Stimulated activated naive CD4-positive, alpha-beta T cell treated with Interleukin-2 at 50 U/mL for 16 hours (primary cell): ENCODE measurements around the gene THRSP.
"Not testable (repeated sequence)": the region's sequence is repeated elsewhere in the genome, so short reads cannot be mapped to it uniquely, and the experiment has no call there.

Experiments
- DNase-seq: peaks from one replicate; lab custom pipeline; 2025; lab: John Stamatoyannopoulos, UW

The THRSP gene

DNA sequence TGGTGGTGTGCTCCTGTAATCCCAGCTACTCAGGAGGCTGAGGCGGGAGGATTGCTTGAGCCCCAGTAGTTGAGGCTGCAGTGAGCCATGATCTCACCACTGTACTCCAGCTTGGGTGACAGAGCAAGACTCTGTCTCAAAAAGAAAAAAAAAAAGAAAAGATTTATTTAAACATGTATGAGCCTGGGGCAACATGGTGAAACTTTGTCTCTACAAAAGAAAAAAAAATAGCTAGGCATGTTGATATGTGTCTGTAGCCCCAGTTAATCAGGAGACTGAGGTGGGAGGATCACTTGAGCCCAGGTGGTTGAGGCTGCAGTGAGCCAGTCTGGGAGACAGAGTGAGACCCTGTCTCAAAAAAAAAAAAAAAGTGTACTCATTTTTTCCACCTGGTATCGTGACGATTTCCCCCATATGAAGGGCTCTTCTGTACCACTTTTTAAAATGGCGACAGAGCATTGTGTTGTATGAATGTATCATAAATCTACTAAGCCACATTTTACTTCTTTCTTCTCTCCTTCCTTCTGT, 24.2 kb upstream of the THRSP start:
- no peak for DNase-seq

- no peak for DNase-seq
Observed at GRCh38 chr11:78039919-78040671, 23.6 kb upstream of the THRSP start.

DNA sequence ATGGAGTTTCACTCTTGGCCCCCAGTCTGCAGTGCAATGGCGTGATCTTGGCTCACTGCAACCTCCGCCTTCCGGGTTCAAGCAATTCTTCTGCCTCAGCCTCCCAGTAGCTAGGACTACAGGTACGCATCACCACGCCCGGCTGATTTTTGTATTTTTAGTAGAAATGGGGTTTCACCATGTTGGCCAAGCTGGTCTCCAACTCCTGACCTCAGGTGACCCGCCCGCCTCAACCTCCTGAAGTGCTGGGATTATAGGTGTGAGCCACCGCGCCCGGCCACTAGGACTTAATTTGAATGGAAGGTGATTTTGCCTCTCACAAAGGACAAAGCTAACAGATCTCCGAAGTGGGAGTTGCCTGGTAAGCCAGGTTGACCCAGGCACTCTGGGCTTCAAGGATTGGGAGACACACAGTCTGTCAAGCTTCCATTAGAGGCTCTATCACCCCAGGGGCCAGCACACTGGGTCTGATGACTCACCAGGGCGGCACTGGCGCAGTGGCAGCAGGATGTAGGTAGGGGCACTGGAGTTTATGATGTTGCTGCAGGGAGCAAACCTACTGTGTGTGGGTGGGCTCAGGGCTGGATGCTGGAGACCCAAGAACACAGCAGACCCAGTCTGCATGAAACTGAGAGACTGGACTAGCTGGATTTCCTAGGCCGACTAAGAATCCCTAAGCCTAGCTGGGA, 22.8 kb upstream of the THRSP start:
- DNase-seq, result no peak

DNA sequence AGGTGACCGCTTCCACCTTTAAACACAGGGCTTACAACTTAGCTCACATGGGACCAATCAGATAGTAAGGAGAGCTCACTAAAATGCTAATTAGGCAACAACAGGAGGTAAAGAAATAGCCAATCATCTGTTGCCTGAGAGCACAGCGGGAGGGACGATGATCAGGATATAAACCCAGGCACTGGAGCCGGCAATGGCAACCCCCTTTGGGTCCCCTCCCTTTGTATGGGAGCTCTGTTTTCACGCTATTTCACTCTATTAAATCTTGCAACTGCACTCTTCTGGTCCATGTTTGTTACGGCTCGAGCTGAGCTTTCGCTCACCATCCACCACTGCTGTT, 22.3 kb upstream of the THRSP start:
- DNase-seq, result not testable (repeated sequence)

DNA sequence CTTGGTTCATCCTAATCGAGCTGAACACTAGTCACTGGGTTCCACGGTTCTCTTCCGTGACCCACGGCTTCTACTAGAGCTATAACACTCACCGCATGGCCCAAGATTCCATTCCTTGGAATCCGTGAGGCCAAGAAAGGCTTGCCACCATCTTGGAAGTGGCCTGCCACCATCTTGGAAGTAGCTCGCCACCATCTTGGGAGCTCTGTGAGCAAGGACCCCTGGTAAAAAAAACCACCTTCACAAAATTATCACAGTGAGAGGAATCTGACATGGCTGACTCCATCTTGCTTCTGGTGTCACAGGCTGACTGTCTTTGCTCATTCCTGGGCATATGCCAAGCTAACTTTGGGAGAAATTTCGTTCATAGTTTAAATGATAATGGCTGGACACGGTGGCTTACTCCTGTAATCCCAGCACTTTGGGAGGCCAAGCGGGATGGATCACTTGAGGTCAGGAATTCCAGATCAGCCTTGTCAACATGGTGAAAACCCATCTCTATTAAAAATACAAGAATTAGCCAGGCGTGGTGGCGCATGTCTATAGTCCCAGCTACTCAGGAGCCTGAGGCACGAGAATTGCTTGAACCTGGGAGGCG, 21.7 kb upstream of the THRSP start:
- DNase-seq, result no peak

DNA sequence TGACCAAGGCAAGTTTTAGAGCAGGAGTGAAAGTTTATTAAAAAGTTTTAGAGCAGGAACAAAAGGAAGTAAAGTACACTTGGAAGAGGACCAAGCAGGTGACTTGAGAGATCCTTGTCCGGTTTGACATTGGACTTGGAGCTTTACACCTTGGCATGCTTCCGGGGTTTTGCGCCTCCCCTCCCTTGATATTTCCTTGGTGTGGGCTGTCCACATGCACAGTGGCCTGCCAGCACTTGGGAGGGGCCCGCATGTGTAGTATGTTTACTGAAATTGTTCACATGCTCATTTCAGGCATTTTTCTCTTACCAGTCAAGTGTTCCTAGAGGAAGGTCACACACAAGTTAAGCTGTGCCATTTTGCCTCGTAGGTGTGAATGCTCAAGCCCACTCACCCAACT, 19.0 kb upstream of the THRSP start:
- DNase-seq, result no peak

- peak; percentile 55 for DNase-seq
Observed at GRCh38 chr11:78045851-78046485, 17.7 kb upstream of the THRSP start.

DNA sequence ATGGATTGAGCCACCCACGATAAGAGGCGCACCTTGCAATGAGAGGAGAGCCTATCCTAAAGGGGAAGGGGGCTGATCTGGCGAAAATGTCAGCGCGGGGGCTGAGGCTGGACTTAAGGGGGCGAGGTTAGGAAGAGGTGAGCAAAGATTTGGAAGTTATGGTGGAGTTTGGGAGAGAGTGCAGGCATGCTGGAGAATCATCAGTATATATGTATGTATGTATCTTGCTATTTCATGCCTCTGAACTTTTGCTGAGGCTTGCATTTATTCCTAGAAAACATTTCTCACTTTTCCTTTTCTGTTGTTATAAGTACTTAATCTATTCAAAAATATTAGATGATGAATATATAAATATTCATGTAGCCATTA, 17.2 kb upstream of the THRSP start:
- DNase-seq, result no peak

- DNase-seq, result no peak
Observed at GRCh38 chr11:78048561-78048960, 15.1 kb upstream of the THRSP start.

DNA sequence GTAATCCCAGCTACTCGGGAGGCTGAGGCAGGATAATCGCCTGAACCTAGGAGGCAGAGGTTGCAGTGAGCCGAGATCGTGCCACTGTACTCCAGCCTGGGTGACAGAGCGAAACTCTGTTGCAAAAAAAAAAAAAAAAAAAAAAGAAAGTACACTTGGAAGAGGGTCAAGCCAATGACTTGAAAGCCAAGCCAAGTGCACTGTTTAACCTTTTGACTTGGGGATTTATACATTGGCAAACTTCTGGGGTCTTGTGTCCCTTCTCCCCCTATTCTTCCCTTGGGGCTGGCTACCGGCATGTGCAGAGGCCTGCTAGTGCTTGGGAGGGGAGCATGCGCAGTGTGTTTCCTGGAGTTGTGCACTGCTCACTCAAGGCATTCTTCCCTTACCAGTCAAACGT, 14.3 kb upstream of the THRSP start:
- no peak for DNase-seq

- DNase-seq, result no peak
Observed at GRCh38 chr11:78050964-78051831, 12.5 kb upstream of the THRSP start.

DNA sequence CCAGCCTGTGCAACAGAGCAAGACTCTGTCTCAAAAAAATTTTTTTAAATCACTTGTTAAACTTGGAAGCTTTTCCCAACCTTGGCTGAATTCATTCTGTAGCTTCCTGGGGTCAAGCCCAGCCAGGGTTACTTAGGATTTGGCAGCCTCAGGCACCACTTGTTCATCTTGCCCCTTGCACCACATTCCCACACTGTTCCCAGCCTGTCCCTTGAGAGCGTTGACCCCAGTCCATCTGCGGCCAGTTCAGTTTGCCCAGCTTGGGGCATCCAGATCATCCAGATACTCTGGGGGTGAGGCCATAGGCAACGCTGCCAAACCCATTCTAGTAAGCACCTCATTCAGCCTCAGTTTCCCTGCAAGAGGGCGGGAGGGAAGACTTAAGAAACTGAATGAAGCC, 8.7 kb upstream of the THRSP start:
- no peak for DNase-seq

DNA sequence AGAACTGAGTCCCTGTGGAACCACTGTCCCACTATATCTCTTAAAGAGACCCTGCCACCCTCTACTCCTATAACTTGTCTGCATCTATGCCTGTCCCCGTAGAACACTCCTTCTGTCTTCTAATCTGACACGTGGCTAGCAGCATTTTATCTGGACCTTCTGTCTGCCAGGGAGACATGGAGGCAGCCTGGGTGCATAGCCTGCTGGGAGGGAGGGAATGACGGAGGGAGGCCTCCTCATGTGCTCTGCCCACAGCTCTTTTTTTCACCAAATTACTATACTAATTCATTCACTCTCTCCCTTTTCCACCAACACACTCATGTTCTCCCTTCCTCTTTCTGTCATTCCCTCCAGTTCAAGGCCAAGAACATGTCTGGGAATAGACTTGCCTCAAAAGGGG, 7.6 kb upstream of the THRSP start:
- no peak for DNase-seq

GRCh38 chr11:78057462-78058055, 6.1 kb upstream of the THRSP start:
- no peak for DNase-seq

DNA sequence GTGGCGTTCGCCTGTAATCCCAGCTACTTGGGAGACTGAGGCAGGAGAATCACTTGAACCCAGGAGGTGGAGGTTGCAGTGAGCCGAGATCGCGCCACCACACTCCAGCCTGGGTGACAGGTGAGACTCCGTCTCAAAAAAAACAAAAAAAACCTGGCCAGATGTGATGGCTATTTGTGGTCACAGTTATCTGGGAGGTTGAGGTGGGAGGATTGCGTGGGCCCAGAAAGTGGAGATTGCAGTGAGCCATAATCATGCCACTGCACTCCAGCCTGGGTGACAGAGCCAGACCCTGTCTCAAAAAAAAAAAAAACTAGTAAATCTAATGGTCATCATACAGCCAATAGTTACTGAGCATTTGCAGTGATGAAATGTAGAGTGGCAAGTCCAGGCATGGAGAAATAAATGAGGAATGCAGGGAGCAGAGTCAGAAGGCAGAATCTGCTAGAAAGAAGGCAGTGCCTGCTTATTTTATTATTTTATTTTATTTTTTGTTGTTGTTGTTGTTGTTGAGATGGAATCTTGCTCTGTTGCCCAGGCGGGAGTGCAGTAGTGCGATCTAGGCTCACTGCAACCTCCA, 3.8 kb upstream of the THRSP start:
- not testable (repeated sequence) for DNase-seq

- no peak for DNase-seq
Observed at GRCh38 chr11:78060533-78060932, 3.1 kb upstream of the THRSP start.

DNA sequence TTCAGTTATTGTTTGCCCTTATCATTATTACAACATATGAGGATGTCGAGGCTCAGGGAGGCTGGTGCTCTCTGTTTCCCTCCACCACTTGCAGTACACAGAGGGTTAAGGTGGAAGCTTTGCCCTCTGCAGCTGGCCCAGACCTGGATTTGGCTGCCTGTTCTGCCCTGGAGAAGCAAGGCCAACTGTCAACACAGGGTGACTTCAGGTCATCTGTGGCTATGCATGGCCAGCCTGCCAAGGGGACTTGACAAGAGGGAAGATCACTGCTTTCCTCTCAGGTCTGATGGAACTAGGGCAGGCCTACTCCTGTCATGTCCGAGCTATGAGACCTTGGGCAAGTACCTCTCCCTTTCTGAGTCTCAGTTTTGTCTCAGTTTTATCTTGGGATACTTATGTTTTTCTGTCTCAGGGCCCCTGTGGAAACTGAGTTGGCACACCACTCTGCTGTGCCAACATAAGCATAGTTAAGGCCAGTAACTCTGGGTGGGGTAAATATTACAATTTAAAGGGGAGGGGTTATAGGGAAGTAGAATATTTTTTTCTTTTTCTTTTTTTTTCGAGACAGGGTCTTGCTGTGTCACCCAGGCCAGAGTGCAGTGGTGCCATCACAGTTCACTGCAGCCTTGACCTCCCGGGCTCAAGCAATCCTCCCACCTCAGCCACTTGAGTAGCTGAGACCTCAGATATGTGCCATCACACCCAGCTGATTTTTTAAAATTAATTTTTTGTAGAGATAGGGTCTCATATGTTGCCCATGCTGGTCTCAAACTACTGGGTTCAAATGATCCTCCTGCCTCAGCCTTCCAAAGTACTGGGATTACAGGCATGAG, 2.4 kb upstream of the THRSP start:
- no peak for DNase-seq

GRCh38 chr11:78061921-78062311, 1.7 kb upstream of the THRSP start:
- no peak for DNase-seq

DNA sequence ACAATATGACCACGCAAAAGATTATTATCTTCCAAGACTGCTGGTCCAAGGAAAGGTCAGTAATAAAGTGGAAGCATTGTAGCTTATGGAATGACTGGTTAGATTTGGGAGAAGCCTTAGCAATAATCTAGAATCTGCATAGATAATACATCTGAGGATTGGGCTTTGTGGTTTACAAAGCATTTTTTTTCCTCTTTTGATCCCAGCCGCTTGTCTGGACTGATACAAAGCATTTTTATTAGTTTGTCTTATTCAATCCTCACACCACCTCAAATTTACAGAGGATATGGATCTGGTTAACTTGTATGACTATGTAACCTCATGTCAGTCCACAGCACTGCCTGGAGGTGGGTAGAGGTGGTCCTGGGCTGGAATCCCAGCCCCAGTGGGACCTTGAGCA, 990 bp upstream of the THRSP start:
- no peak for DNase-seq

- DNase-seq, result no peak
Observed at GRCh38 chr11:78065203-78065602, 1.5 kb downstream of the THRSP start.
